Fibroblast of upper back skin (primary cell): Measurements from ENCODE around the gene AP1G2.
A peak's percentile ranks its signal among the peaks of the same experiment; 100 is the strongest.
"Not testable (repeated sequence)": the region's sequence is repeated elsewhere in the genome, so short reads cannot be mapped to it uniquely, and the experiment has no call there.

ENCODE experiments used
- DNase-seq: peaks from one replicate; pipeline ENCODE4 v3.0.0-alpha.2; 2013

AP1G2 gene

DNA sequence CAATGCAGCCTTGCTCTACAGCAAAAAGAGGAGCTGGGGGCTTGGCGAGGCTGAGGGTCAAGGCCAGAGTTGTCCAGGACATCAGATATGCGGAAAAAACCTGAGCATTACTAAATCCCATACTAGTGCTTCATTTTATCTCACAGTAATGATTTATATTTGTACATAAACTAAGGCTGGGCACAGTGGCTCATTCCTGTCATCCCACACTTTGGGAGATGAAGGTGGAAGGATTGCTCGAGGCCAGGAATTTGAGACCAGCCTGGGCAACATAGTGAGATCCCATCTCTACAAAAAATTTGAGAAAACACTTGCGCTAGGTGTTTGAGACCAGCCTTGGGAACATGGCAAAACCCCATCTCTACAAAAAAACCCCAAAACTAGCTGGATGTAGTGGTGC lies 22.6 kb upstream of the AP1G2 start:
- DNase-seq, result no peak

DNA sequence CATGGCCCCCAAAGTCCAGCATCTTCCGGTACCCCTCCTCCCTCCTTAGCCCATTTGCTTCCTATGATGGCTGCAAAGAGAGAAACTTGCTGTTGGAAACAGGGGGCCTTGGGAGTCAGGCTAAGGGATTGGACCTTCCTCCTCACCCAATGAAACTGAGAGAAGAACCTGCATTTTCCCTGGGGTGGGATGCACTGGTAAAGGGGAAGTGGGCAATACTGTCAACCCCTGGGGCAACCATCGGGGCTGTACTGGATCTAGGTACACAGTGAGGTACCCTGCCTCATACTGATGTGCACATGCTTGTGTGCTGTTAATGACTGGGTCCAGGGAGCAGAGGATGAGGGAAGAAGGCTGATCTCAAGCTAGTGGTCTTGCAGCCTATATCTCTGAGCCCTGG lies 22.0 kb upstream of the AP1G2 start:
- DNase-seq, result no peak

DNA sequence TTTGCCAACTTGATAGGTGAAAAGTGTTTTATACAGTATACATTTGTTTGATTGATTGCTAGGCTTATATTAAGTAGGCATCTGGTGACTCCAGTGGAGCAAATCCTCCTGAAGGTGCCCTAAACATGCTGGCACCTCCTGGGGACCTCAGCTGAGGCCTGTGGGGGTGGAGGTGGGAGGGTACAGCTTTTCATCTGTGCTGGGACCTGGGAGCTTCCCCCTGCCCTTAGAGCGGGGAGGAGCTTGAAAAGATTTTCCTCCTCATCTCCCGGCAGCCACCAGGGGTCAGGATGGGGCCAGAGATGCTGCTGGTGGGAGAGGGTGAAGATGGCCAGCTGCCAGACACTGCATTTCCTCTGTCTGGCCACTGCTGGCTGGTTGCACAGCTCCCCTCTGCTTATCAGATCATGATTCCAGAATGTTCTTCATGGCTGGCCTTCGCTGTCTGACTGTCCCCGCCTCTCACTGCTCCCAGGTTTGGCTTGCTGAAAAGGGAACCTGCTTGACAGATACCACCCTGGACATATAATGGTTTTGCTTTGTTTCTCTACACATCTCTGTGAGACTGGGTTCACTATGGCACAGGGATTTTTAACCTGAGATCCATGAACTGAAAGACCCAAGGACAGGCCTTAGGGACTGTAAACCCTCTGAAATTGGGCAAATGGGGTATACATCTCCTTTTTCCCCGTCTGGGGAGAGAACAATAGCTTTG lies 21.4 kb upstream of the AP1G2 start:
- peak; percentile 89 for DNase-seq

DNA sequence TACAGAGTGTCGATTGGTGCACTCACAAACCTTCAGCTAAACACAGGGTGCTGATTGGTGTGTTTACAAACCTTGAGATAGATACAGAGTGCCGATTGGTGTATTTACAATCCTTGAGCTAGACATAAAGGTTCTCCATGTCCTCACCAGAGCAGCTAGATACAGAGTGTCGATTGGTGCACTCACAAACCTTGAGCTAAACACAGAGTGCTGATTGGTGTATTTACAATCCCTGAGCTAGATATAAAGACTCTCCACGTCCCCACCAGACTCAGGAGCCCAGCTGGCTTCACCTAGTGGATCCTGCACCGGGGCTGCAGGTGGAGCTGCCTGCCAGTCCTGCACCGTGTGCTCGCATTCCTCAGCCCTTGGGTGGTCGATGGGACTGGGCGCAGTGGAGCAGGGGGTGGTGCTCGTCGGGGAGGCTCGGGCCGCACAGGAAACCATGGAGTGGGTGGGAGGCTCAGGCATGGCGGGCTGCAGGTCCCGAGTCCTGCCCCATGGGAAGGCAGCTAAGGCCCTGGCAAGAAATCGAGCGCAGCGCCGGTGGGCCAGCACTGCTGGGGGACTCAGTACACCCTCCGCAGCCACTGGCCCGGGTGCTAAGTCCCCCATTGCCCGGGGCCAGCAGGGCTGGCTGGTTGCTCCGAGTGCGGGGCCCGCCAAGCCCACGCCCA lies 17.1 kb upstream of the AP1G2 start:
- not testable (repeated sequence) for DNase-seq

DNA sequence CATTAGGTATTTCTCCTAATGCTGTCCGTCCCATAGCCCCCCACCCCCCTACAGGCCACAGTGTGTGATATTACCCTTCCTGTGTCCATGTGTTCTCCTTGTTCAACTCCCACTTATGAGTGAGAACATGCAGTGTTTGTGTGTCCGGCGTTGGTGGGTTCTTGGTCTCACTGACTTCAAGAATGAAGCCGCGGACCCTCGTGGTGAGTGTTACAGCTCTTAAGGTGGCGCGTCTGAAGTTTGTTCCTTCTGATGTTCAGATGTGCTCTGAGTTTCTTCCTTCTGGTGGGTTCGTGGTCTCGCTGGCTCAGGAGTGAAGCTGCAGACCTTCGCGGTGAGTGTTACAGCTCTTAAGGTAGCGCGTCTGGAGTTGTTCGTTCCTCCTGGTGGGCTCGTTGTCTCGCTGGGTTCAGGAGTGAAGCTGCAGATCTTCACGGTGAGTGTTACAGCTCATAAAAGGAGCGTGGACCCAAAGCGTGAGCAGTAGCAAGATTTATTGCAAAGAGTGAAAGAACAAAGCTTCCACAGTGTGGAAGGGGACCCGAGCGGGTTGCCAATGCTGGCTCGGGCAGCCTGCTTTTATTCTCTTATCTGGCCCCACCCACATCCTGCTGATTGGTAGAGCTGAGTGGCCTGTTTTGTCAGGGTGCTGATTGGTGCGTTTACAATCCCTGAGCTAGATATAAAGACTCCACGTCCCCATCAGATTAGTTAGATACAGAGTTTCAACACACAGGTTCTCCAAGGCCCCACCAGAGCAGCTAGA lies 16.4 kb upstream of the AP1G2 start:
- DNase-seq, result not testable (repeated sequence)

DNA sequence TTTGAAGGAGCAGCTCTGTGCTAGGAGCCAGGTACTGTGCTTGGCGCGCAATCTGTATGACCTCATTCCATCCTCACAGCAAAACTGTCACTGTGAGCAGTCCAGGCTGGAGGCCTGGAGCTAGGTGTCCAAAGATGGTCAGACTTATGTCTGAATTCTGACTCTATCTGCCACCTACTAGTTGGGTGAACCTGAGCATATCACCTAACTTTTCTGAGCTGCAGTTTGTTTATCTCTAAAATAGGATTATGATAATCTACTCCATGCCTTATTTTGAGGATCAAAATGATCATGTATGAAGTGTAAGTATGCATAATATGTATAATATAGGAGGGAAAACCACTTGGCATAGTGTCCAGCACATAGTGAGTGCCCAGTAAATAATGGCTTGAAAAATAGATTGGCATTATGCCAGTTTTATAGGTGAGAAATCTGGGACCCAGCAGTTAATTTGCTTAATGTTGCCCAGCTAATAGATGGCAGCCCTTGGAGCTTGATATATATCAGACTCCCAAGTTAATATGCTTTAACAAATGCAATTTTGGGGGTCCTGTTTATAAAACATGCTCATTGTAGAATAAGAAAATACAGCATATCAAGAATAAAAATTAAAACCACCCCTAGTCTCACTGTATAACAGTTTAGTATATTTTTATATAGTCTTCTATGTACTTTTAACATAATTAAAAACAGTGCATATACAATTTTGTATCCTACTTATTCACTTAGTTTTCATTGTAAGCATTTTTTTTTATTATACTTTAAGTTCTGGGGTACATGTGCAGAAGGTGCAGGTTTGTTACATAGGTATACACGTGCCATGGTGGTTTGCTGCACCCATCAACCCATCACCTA lies 15.5 kb upstream of the AP1G2 start:
- no peak for DNase-seq

DNA sequence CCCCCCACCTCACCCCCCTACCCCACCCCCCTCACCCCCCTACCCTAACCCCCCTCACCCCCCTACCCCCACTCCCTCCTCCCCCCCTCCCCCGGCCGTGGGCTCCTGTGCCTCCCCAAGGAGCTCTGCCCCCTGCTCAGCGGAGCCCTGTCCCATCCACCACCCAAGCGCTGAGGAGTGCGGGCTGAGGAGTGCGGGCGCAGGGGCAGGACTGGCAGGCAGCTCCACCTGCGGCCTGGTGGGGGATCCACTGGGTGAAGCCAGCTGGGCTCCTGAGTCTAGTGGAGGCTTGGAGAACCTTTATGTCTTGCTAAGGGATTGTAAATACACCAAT lies 13.3 kb upstream of the AP1G2 start:
- no peak for DNase-seq

DNA sequence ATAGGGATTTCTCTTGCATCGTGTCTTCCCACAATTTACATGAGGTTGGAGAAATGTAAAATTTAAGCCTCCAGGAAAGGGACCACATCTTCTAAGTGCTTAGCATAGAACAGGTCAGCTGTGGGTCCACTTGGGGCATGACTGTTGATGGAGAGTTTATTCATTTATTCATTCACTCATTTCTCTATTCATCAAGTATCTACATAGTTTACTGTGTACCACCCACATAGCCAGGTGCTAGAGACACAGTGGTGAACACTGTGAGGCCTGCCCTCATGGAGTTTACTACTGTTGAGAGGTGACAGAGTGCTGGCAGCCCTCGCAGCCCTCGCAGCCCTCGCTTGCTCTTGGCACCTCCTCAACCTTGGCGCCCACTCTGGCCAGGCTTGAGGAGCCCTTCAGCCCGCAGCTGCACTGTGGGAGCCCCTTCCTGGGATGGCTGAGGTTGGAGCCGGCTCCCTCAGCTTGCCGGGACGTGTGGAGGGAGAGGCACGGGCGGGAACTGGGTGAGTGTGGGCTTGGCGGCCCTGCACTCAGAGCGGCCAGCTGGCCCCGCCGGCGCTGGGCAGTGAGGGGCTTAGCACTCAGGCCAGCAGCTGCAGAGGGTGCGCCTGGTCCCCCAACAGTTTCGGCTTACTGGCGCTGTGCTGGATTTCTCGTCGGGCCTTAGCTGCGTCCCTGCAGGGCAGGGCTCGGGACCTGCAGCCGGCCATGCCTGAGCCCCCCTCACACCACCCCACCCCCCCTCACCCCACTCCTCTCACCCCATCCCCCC lies 12.7 kb upstream of the AP1G2 start:
- no peak for DNase-seq

DNA sequence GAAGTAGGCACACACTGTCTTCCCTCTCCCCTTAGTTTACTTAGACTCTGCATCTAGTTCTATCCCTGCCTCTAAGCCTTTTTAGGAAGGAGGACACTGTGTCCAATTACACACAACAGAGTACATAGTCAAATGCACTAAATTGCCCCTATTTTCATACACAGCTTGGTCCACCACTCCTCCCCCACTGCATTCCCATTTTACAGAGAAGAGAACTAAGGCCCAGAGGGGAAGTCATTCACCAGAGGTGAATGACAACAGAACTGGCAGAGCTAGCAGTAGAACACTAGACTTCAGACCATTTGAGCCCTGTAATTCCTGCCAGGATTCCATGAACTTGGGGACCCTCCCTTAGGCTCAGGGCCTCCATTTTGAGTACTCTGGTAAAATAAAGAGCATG lies 12.1 kb upstream of the AP1G2 start:
- no peak for DNase-seq

DNA sequence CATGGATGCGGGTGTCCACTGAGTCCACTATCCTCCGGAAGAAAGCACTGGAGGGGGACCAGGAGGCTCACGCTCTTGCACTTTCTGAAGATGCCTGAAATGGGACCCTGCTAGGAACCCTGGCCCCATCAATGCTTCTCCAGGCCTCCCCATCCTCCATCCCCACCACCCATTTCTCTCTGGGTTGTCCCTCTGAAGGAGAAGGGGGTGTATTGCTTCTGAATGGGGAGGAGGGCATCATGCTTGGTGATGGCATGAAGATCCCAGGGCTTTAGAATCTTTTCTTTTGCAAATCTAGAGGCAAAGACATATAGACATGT lies 11.7 kb upstream of the AP1G2 start:
- no peak for DNase-seq

DNA sequence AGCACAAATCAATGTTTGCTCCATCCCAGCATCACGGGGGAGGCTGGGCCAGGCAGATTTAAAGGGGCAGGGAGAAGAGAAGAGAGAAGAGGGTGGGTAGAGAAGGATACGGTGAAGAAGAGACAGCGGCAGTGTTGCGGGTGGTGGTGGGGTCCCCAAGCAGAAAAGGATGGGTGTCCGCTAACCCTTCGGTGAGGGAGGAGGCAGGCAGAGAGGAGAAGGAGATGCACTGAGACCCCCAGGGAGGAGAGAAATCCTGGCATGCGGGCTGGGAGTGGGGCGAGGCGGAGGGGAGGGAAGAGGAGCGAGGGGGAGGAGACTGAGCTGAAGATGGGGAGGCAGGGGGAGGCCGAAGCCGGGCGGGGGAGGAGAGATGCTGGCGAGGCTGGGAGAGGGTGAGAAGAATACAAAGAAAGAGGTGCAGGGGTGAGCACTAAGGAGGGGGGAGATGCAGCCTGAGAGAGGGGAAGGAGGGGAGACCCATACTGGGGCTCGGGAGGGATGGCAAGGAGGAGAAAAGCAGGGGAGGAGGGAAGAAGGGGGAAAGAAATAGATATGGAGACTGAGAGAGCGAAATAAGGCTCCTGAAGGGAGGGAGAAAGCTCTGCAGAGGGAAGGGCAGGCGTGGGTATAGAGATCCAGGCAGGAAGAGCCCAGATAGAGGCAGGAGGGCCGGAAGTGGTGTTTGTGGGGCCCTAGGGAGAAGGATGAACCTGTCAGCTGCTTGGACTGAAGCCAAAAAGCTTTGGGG lies 11.1 kb upstream of the AP1G2 start, which contains the start of gene JPH4:
JPH4 (minus strand) TSS at position 231 of the 751 bp plus-strand sequence. CDS start 1,337 bp downstream, outside the sequence.
- DNase-seq, result no peak

DNA sequence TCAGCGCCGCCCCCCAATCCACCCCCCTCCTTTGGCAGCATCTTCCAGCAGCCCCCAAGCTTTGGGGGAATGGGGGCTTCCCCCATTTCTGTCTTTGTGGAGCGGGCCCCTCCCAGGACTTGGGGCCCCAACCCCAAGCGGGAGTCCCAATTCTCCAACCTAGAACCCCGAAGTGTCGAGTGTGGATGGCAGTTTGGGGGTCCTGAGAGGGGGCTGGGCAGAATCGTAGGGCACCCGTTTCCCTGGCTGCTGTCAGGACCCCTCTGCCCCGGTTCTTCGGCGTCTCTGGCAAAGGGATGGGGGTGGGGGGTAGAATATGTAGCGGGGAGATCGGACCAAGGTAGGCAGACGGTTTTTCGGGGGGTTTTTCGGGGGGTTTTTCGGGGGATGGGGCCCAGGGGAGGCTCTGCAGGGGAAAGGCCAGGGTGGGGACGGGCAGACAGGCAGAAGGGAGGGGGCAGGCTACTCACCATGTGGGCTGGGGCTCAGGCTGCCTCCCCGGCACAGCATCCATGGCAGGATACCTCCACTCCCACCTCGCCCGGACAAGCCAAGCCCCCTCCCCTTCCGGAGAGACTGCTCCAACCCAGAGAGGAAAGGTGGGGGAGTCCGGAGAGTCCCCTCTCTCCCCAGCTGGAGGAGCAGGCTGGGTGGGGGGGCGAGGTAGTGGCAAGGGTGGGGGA lies 10.3 kb upstream of the AP1G2 start:
- DNase-seq, result no peak

DNA sequence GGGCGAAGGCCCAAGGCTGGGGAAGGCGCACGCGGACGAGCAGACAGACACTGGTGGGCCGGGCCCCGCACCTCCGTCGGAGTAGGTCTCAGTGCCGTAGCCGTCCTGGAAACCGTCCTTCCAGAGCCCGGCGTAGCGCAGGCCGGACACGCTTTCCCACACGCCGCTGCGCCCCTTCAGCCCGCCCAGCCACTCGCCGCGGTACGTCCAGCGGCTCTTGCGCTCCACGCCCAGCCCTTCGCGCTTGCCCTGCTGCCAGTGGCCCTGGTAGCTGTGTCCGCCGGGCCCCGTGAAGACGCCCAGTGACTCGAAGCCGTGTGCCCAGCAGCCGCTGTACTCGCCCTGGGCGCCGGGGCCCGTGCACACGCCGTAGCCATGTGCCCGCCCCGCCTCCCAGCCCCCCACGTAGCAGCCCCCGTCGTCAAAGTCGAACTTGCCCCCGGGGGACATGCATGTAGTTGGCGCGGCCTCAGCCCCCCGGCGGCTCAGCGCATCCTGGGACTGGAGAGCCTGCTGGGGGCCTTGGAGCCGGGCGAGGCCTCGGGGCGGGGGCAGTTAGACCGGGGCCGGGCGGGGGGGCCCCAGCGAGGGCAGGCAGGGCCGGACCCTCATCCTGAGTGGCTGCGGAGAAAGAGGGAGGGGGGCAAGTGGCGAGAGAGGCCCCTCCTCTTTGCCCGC lies 9.6 kb upstream of the AP1G2 start:
- no peak for DNase-seq

DNA sequence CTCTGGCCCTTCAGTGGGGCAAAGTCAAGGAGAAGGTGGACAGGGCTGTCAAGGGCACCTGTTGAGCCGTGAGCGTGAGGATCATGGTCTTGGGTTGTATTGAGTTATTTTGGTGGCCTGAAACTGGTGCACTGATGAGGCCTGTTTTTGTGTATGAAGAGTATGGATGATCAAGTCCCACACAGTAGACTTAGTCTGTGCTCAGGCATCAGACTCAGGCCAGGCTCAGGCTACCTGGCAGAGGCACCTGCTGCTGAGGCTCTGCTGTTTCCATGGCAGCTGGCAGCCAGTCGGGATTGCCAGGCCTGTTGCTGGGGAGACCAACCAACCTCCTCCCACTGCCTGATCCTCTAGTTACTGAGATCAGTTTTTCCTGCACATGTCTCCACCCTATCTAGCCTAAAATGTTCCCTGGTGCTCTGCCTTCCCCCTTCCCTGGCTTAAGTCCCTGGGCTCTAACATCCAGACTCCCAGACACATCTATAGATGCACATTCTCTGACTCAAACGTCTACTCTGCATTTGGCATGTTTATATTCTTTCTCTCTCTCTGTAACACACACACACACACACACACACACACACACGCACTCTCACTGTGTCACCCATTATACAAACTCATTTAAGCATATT lies 5.9 kb upstream of the AP1G2 start:
- DNase-seq, result no peak

DNA sequence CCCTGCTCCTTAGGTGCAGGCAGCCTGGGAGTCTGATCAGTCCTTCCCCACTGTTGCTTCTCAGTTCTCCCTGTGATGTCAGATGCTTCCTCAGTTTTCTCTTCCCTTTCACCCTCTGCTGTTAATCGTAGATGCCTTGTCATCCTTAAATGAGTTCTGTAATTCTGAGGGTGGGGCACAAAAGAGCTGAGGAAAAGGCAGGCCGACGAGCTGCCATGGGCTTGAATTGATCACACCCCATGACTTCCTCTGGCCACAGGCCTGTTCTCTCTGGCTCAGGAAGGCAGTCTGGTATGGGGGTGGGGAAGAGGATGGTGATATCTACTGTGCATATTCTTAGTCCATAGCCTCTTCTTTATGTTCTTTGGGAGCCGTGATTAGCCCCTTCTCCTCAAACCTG lies 5.2 kb upstream of the AP1G2 start:
- DNase-seq, result no peak

DNA sequence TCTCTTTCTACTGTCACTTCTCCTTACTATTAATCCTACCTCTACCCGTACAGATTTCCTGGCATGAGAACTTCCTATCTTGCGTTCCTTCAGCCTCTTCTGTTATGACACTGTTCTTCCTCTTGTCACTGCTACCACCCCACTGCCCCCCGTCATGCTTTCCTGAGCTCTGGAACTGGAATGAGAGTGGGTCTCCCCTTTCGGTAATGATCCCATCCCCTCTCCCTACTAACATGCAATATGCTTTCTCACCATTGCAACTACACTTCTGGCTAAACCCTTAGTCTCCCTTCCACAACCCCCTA lies 4.9 kb upstream of the AP1G2 start:
- DNase-seq, result no peak

DNA sequence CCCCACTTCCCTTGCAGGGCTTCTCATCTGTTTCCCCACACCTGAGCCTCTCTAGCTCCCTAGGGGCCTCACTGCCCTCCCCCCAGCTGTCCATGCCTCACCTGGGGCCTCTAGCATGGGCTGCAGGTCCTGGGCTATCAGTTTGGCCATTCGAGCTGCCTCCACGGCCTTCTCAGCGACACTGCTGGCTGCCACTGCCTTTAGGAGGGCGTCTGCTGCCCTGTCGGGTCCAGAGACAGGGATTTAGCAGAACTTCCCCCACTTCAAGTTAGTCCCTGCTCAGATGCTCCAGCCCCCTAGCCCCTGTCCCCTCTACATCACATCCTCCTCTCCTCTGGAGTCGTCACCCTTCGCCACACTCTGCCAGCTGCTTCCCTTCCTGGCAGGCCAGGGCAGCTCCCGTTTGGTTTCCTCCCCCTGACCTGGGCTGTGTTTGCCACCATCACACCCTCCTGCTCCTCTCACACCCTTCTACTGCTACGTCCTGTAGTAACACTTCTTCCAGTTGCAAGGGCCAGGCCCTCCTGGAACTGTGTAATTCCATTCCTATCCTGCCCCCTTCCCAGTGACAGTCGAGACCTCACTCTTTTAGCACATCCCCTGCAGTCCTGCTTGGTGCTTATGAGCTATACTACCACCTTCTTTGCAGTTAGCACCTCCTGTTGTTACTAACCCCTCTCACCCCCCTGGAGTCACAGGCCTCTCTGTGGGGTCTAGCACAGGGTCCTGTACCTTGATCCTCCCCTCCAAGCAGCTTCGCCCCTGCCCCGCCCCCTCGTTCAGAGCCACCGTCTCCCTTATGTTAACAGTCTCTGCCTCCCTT lies 4.3 kb upstream of the AP1G2 start:
- no peak for DNase-seq

DNA sequence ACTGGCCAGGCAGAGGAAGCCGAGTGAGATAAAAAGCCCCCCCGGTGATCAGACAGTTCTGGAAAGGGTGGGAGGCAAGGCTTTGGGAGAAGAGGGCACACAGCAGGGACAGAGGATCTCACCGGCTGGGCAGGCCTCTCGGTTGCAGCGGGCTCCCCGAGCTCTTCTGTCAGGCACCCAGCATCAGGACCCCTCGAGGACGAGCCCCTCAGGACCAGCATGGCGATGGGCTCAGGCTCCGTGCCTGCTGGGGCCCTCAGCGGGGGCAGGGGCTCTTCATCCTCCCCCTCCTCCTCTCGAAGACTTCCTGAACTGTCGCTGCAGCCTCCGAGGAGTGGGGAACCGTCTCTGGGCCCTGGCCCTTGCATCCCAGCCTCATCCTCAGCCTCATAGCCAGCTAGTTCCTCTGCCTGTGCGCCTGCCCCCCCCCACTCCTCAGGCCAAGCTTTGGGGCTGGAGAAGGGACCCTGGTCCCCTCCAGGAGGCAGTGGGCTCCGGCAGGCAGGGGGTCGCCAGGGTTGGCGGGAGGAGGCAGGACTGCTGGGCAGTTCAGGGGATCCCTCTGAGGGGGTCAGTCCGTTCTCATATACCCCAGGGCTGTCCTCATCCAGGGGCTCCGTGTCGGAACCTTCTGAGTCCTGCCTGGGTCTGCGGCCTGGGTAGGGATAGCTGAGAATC lies 3.4 kb upstream of the AP1G2 start:
- no peak for DNase-seq
